ENCODE results near the gene JADE2. TPM values are rescaled to one million over a fixed set of nuclear protein-coding genes. Genes with fewer than 3 reads are reported as not detected.

The JADE2 gene
- total RNA-seq, 1 donor from 2014 or later: 2.1 TPM

DNA sequence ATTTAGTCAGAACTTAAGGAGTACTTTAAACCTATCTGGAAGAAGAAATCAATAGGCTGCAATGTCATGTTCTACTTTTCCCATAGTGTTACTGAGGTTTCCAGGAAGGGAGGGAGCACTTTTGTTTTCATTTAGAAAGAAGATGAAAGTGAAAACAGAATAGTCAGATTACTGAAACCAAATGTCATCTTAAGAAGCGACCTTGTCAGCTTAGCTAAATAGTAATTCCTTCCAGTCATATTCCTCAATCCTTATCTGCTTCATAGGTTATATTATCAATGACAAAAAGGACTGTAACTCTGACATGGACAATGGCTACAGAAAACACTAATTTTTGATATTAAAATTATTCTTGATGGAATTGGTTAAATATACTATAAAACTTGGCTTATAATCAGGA lies 79.4 kb downstream of the JADE2 start:
- H3K27ac Mint-ChIP-seq (ENCODE audit: unreplicated experiment): no peak overlapping the region
- H3K36me3 Mint-ChIP-seq (ENCODE audit: unreplicated experiment): no peaks in the 10 kb centered on the region
- TF ChIP-seq, protein P1, sequence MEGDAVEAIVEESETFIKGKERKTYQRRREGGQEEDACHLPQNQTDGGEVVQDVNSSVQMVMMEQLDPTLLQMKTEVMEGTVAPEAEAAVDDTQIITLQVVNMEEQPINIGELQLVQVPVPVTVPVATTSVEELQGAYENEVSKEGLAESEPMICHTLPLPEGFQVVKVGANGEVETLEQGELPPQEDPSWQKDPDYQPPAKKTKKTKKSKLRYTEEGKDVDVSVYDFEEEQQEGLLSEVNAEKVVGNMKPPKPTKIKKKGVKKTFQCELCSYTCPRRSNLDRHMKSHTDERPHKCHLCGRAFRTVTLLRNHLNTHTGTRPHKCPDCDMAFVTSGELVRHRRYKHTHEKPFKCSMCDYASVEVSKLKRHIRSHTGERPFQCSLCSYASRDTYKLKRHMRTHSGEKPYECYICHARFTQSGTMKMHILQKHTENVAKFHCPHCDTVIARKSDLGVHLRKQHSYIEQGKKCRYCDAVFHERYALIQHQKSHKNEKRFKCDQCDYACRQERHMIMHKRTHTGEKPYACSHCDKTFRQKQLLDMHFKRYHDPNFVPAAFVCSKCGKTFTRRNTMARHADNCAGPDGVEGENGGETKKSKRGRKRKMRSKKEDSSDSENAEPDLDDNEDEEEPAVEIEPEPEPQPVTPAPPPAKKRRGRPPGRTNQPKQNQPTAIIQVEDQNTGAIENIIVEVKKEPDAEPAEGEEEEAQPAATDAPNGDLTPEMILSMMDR (IDR thresholded peaks at IDR 0.05; ENCODE audit: partially characterized antibody, unreplicated experiment): no peak
- no peaks in the 10 kb centered on the region for H3K9me3 Mint-ChIP-seq (ENCODE audit: unreplicated experiment)
- no peak overlapping the region for H3K4me3 Mint-ChIP-seq (ENCODE audit: unreplicated experiment)
- no peaks in the 10 kb centered on the region for H3K27me3 Mint-ChIP-seq (ENCODE audit: unreplicated experiment)
- no peak for DNase-seq
- no peaks in the 10 kb centered on the region for H3K4me1 Mint-ChIP-seq (ENCODE audit: low read depth, unreplicated experiment)

DNA sequence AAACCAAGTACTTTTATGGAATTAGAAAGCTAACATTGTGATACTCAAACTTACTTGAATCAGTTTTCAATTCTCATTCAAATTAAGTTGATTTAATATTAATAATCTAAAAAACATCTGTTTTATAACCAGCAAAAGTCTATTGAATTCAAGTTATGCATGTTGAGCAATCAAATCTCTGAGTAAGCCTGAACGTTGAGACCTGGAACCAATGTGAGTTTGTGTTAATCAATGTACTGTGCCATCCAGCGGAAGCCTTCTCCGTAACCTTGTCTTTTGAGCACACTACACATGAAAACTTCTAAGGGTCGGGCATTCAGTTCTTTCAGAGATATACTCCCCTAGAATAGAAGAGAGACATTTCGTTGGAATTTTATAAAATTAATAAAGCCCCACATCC lies 81.3 kb downstream of the JADE2 start:
- Mint-ChIP-seq H3K27ac (ENCODE audit: unreplicated experiment) (no peak overlapping the region), H3K4me1 (ENCODE audit: low read depth, unreplicated experiment) (no peaks in the 10 kb centered on the region), H3K4me3 (ENCODE audit: unreplicated experiment) (no peak overlapping the region), H3K27me3 (ENCODE audit: unreplicated experiment) (no peaks in the 10 kb centered on the region), H3K9me3 (ENCODE audit: unreplicated experiment) (no peaks in the 10 kb centered on the region), H3K36me3 (ENCODE audit: unreplicated experiment) (no peaks in the 10 kb centered on the region)
- TF ChIP-seq, protein P1 (IDR thresholded peaks at IDR 0.05; ENCODE audit: partially characterized antibody, unreplicated experiment): no peak
- DNase-seq: no peak

DNA sequence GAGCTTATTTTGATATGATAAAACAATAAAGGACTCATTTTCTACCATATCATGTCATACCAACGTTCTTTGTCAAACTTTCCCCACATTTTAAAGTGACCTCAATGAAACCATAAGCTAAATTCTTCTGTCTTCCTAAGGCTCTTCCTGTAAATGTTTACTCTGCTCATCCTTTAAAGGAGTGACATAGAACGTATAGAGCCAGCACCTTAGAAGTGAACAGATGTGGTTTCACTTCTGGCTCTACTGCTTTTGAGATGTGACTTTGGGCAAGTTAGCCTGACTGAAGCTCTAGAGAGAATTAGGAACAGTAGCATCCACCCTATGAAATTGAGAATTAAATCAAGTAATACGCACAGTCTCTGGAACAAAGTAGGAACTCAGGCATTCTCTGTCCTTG lies 83.1 kb downstream of the JADE2 start:
- Mint-ChIP-seq H3K4me1 (ENCODE audit: low read depth, unreplicated experiment) (no peaks in the 10 kb centered on the region), H3K36me3 (ENCODE audit: unreplicated experiment) (no peaks in the 10 kb centered on the region), H3K27me3 (ENCODE audit: unreplicated experiment) (no peaks in the 10 kb centered on the region), H3K27ac (ENCODE audit: unreplicated experiment) (no peak overlapping the region), H3K4me3 (ENCODE audit: unreplicated experiment) (no peak overlapping the region), H3K9me3 (ENCODE audit: unreplicated experiment) (no peaks in the 10 kb centered on the region)
- TF ChIP-seq, protein P1 (IDR thresholded peaks at IDR 0.05; ENCODE audit: partially characterized antibody, unreplicated experiment): no peak
- no peak for DNase-seq

DNA sequence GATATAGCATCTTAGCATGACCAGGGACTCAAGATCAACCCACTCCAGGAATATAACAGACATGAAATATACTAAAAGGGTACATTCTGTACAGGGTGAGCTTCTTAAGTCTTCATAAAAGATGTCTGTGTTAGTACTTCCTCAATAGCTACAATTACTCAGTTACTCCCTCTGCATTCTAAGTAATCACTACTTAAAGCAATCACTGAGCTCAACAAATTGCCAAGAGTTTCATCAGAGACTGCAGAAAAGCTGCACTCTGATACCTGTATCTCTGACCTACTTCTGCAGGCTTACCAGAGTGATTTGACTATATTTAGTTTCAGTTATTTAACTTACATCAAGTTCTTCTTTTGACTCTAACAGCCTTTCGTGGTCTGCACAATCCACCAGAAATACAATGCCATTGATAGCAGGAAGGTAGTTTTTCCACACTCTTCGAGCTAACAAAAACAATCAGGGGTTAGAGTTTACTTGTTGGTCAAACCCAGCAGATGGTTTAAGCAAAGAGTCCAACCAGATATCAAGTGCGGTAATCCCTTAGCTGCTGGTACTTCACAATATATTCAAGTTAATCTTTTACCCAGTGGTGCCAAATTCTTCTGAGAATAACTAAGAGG lies 83.9 kb downstream of the JADE2 start:
- Mint-ChIP-seq H3K4me3 (ENCODE audit: unreplicated experiment) (no peak overlapping the region), H3K9me3 (ENCODE audit: unreplicated experiment) (no peaks in the 10 kb centered on the region), H3K27ac (ENCODE audit: unreplicated experiment) (no peak overlapping the region), H3K4me1 (ENCODE audit: low read depth, unreplicated experiment) (no peaks in the 10 kb centered on the region), H3K27me3 (ENCODE audit: unreplicated experiment) (no peaks in the 10 kb centered on the region), H3K36me3 (ENCODE audit: unreplicated experiment) (no peaks in the 10 kb centered on the region)
- DNase-seq: no peak
- TF ChIP-seq, protein P1 (IDR thresholded peaks at IDR 0.05; ENCODE audit: partially characterized antibody, unreplicated experiment): no peak

DNA sequence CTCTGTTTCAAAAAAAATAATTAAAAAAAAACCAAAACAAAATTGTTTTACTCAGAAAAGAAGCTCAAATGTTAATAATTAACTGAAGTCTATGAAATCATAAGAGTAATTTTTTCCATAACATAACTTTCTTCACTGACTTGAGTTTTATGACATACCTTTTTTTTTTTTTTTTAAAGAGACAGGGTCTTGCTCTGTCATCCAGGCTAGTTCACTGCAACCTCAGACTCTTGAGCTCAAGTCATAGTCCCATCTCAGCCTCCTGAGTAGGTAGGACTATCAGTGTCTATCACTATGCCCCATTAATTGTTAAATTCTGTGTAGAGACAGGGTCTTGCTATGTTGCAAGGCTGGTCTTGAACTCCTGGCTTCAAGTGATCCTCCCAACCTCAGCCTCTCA lies 85.3 kb downstream of the JADE2 start:
- no peak for DNase-seq
- H3K4me3 Mint-ChIP-seq (ENCODE audit: unreplicated experiment): no peak overlapping the region
- no peak overlapping the region for H3K27ac Mint-ChIP-seq (ENCODE audit: unreplicated experiment)
- H3K36me3 Mint-ChIP-seq (ENCODE audit: unreplicated experiment): no peaks in the 10 kb centered on the region
- H3K9me3 Mint-ChIP-seq (ENCODE audit: unreplicated experiment): no peaks in the 10 kb centered on the region
- H3K27me3 Mint-ChIP-seq (ENCODE audit: unreplicated experiment): no peaks in the 10 kb centered on the region
- TF ChIP-seq, protein P1 (IDR thresholded peaks at IDR 0.05; ENCODE audit: partially characterized antibody, unreplicated experiment): no peak
- H3K4me1 Mint-ChIP-seq (ENCODE audit: low read depth, unreplicated experiment): no peaks in the 10 kb centered on the region

All from glutamatergic neuron (in vitro differentiated cells).